GM12872 (cell line): Measurements from ENCODE around the gene KCTD1.

ENCODE experiments used
- TF ChIP-seq, protein P1 (sequence below): IDR thresholded peaks from 3 replicates; pipeline ENCODE4 v1.5.1; 2011; ENCODE audit warnings: low read depth, mild to moderate bottlenecking, low read length, moderate library complexity; ENCODE audit not compliant: insufficient read depth

The KCTD1 gene

DNA sequence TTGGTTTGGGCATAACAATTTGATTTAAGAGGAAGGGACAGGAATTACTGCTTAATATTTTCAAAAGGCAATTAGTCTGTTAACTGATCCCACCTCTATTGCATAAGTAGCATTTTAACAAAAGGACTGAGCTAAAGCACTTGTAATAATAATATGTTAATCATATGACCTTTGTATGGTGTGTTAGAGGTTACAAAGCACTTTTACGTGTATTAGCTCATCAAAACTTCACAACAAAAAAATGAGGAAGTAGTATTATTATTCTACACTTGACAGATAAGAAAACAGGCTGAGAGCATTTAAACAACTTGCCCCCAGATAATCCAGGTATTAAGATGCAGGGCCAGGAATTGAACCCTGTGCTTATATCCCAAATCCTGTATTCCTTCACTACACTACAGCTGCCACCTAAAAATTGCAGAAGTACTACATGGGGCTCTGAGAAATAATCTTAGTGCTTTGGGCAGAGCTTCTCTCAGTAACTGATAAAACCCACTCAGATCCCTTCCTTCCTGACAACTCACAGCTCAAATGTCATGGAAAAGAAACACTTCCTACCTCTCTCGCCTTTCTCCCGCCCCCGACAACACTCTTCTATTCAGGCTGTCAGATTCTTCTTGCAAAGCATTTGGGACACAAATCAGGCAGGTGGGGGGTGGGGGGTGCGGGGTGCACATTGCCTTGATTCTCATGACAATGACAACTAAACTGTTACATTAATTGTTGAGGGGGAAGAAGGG lies 20.7 kb upstream of the KCTD1 start:
- TF ChIP-seq, protein P1, sequence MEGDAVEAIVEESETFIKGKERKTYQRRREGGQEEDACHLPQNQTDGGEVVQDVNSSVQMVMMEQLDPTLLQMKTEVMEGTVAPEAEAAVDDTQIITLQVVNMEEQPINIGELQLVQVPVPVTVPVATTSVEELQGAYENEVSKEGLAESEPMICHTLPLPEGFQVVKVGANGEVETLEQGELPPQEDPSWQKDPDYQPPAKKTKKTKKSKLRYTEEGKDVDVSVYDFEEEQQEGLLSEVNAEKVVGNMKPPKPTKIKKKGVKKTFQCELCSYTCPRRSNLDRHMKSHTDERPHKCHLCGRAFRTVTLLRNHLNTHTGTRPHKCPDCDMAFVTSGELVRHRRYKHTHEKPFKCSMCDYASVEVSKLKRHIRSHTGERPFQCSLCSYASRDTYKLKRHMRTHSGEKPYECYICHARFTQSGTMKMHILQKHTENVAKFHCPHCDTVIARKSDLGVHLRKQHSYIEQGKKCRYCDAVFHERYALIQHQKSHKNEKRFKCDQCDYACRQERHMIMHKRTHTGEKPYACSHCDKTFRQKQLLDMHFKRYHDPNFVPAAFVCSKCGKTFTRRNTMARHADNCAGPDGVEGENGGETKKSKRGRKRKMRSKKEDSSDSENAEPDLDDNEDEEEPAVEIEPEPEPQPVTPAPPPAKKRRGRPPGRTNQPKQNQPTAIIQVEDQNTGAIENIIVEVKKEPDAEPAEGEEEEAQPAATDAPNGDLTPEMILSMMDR: no peak

DNA sequence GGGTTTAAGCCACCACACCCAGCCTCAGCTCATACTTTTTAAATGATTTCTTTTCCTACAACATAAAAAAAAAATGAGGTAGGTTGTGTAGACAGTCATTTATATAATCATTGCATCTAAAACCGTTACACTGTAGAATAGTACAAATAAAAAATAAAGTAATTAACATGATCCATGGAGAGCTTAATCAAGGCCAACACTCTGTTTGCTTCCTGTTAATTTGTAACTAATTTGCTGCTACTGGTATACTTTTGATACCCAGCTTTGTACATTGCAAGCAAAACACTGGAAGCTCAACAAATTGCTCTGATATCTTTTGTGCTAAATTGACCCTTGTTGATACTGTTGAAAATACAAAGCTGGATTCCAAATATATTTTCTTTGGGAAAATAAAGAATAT lies 20.2 kb upstream of the KCTD1 start:
- TF ChIP-seq, protein P1: no peak

DNA sequence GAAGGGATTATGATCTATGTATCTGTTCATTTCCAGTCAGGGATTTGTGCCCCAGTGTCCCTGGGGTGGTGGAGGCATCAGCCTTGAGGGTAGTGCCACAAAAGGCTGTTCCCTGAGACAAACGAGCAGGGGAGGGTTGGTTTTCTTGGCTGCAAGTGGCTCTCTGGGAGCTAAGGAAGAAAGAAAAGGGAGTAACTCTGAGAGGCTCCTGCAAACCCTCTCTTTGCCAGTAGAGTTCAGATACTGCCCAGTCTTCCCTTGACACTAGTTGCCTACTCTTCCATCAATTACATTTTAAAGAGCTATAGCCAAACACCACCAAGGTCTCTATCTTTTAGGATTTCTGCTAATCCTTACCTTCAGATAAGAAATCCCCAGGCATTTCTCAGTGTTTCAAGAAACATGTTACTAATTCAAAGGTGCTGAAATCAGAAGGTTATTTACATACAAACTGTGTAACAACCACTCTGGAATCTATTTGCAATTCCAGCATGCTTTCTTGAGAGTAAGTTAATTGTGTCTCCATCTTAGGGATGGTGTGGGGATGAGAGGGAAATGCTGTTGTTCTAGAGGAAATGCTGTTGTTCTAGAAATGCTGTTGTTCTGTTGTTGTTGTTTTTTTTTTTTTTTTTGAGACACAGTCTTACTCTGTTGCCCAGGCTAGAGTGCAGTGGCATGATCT lies 18.7 kb upstream of the KCTD1 start:
- TF ChIP-seq, protein P1: no peak

DNA sequence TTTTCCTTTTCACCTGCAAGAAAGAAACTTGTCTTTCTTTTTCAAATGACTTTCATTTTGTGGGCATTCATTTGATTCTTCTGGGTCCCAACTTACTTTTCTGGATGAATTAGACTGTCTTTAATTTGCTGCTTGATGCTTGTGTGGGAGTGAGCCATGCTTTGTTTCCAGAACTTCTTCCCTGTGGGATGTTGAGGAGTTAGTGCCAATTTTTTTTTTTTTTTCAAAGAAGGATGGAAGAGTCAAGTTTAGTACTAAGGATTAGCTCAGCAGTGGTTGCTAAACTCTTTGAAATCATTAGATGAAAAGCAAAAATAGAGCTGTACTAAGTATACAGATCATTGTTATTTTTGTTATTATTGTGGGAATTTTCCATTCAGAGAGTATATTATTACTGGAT lies 17.2 kb upstream of the KCTD1 start:
- TF ChIP-seq, protein P1: no peak

DNA sequence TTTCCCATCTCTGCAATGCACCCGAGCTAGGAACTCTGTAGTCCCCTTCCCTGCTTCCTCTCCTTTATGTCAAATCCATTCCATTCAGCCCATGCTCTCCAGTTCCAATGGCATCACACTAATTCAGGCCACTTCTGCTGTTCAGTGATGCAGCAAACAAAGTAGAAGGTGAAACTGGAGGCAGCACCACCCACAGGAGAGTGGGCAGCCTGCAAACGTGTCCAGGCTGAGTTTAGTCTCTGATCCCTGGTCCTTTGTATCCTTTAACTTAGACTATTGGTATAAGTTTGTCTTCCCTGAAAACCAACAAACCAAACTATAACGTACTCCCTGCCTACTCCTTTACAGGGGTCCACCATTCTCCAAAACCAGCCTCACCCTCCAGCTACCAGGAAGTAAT lies 14.7 kb upstream of the KCTD1 start:
- TF ChIP-seq, protein P1: no peak

DNA sequence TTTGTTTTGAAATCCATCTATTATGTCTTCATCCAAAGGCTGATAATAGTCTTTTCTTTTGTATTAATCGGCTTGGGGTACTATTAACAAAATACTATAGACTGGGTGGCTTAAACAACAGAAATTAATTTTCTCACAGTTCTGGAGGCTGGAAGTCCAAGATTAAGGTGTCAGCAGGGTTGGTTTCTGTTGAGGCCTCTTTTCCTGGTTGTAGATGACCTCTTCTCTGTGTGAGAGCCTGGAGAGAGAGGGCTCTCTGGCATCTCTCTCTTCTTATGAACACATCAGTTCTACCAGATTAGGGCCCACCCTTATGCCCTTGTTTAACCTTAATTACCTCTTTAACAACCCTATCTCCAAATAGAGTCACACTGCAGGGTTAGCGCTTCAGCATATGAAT lies 14.2 kb upstream of the KCTD1 start:
- TF ChIP-seq, protein P1: no peak

DNA sequence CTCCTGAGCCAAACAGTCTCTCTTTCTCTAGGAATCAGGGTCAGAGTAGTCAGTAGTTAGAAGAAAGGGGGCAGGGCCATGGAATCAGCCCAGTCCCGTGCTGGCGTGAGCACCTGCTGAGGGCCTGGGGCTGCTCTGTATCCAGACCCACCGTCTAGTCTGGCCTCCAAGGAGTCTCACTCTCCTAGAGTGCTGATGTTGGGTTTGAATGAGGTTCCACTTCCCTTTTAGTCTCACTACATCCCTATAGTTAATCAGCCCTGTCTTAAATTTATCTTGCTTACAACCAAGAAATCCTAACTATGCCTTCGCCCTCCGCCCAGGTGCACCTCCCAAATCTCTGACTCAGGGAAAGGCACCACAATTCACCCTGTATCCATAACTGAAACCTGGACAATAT lies 13.4 kb upstream of the KCTD1 start:
- TF ChIP-seq, protein P1: no peak
